K562 (cell line): ENCODE data around the gene UVRAG. TPM values are rescaled to one million over a fixed set of nuclear protein-coding genes. Genes with fewer than 3 reads are reported as not detected.

ENCODE experiments used
- ATAC-seq: fragments of 200-7000 bp; cut with Tn5 transposase; 3 replicates; pipeline ENCODE4 v1.9.1; 2020; ENCODE audit warnings: moderate library complexity
- BruUV-seq: library from RNA; stranded (reverse); fragments of 400-500 nt; replicated peaks from 2 replicates; lab custom pipeline; 2021; lab: Mats Ljungman, UMichigan
- CTCF ChIA-PET: fragments of 300-600 bp; formaldehyde crosslinking; extraction: SDS; loops from one replicate; lab custom pipeline; 2021; ENCODE audit warnings: low intra/inter-chr PET ratio; lab: Yijun Ruan, JAX
- POLR2A ChIA-PET: fragments of 300-600, 350-650 bp; sonication (Branson Sonifier 250); formaldehyde crosslinking; extraction: SDS; loops from one replicate; lab custom pipeline; 2021; ENCODE audit warnings: antibody characterized with exemption, inconsistent platforms; lab: Yijun Ruan, JAX
- DNase-seq, 4 experiments: peaks; one replicate each; pipeline versions ENCODE4 v3.0.0 to v3.0.0-alpha.2; 2011 to 2018; ENCODE audit warnings: low spot score in 3 of 4, mixed read lengths in 3 of 4; ENCODE audit errors: extremely low read depth in 1 of 4
- FAIRE-seq: peaks from 2 replicates; lab custom pipeline; 2011; peaks lifted over from hg19 to GRCh38; lab: Jason Lieb, UNC
- H2AFZ ChIP-seq: 2 replicates; pipeline ENCODE4 v1.6.0; 2011; ENCODE audit warnings: low read depth, low read length, control low read depth, inconsistent platforms
- H3K27ac ChIP-seq: fragments of 200-600 bp; 3 replicates; pipeline ENCODE4 v1.8.0; 2011; ENCODE audit warnings: low read depth, mild to moderate bottlenecking, control low read depth, inconsistent platforms, low read length, moderate library complexity, mixed read lengths; ENCODE audit errors: extremely low read depth
- H3K27me3 ChIP-seq, 2 experiments: fragments of 300-600 bp in 1 of 2; 2 replicates in 1 of 2; 3 replicates in 1 of 2; pipeline versions ENCODE4 v1.6.0 to v1.8.0; 2011; ENCODE audit warnings: inconsistent platforms in 2 of 2, low read length in 2 of 2, mild to moderate bottlenecking in 1 of 2, mixed read lengths in 1 of 2, moderate library complexity in 1 of 2; ENCODE audit not compliant: control insufficient read depth in 2 of 2, insufficient read depth in 2 of 2
- H3K36me3 ChIP-seq: fragments of 300-600 bp; 3 replicates; pipeline ENCODE4 v1.8.0; 2011; ENCODE audit warnings: mild to moderate bottlenecking, low read length, inconsistent platforms; ENCODE audit not compliant: control insufficient read depth, insufficient read depth
- H3K4me1 ChIP-seq, 2 experiments: fragments of 200-600 bp in 1 of 2; replicated peaks in 1 of 2; 2 replicates in 1 of 2; 3 replicates in 1 of 2; pipeline versions ENCODE4 v1.5.1 to v1.8.0; 2011; ENCODE audit warnings: inconsistent platforms in 2 of 2, low read length in 2 of 2, mild to moderate bottlenecking in 1 of 2, mixed read lengths in 1 of 2, moderate library complexity in 1 of 2; ENCODE audit not compliant: control insufficient read depth in 2 of 2, insufficient read depth in 2 of 2
- H3K4me2 ChIP-seq: 2 replicates; pipeline ENCODE4 v1.6.1; 2011; ENCODE audit warnings: low read length, control low read depth, inconsistent platforms, mixed read lengths; ENCODE audit not compliant: insufficient read depth
- H3K4me3 ChIP-seq: fragments of 200-600 bp; sonication (generic), shearing (Covaris generic); 2 replicates; pipeline ENCODE4 v1.5.1; 2016; ENCODE audit warnings: control low read depth, inconsistent platforms
- H3K79me2 ChIP-seq: fragments of 200-600 bp; 3 replicates; pipeline ENCODE4 v1.8.0; 2011; ENCODE audit warnings: low read length, inconsistent platforms; ENCODE audit not compliant: control insufficient read depth, insufficient read depth
- H3K9ac ChIP-seq, 2 experiments: 2 replicates each; pipeline versions ENCODE4 v1.6.0 to v1.6.1; 2011; ENCODE audit warnings: low read depth in 2 of 2, low read length in 2 of 2, control low read depth in 1 of 2, inconsistent platforms in 1 of 2, mild to moderate bottlenecking in 1 of 2, mixed read lengths in 1 of 2; ENCODE audit not compliant: insufficient read depth in 1 of 2
- H3K9me1 ChIP-seq: one replicate; pipeline ENCODE4 v1.6.0; 2011; ENCODE audit warnings: inconsistent platforms, mild to moderate bottlenecking, low read length, moderate library complexity; ENCODE audit not compliant: control insufficient read depth, insufficient read depth
- H3K9me3 ChIP-seq: replicated peaks from 2 replicates; pipeline ENCODE4 v1.5.1; 2011; ENCODE audit warnings: low read depth, low read length, inconsistent platforms; ENCODE audit not compliant: control insufficient read depth, insufficient read depth
- H4K20me1 ChIP-seq: replicated peaks from 2 replicates; pipeline ENCODE4 v1.6.1; 2011; ENCODE audit warnings: low read length, inconsistent platforms, mixed read lengths; ENCODE audit not compliant: control insufficient read depth, insufficient read depth
- WGBS: fragments of 100-300 bp; shearing (Covaris generic); methylation state at CpG from one replicate; pipeline ENCODE4 v1.1.6; 2016; ENCODE audit warnings: low coverage, mixed read lengths; ENCODE audit not compliant: insufficient coverage; ENCODE audit errors: missing lambda C conversion rate; 5-methylcytosine and 5-hydroxymethylcytosine counted together
- in situ Hi-C: fragments of 300-500 bp; cut with MboI; formaldehyde crosslinking; loops from 4 replicates; pipeline ENCODE4 v1.15.0; 2018; ENCODE audit warnings: inconsistent platforms, mixed read lengths
- intact Hi-C: fragments of 100-400 bp; cut with micrococcal nuclease; formaldehyde crosslinking; loops from 2 replicates; pipeline ENCODE4 v1.14.2; 2022
- polyA plus RNA-seq, 8 experiments: library from polyadenylated mRNA; depleted of rRNA in 4 of 8; stranded (reverse) in 5 of 8; unstranded in 3 of 8; fragments of >200 nt; fragmentation: Nextera tagmentation in 2 of 8; fragmentation: Illumina TruSeq in 1 of 8; extraction: Ambion mirVana in 2 of 8; extraction: Trizol in 1 of 8; gene quantifications; 2 replicates each; pipeline versions ENCODE4 v1.2.1 to v1.2.3, GENCODE V29; 2011 to 2014; ENCODE audit warnings: inconsistent platforms in 1 of 8, missing spikeins in 1 of 8
- total RNA-seq, 7 experiments: library from RNA; depleted of rRNA in 6 of 7; stranded (reverse); fragments of >200 nt in 6 of 7; fragmentation: Illumina TruSeq in 2 of 7; extraction: Trizol in 2 of 7; gene quantifications; 2 replicates each; pipeline versions ENCODE4 v1.2.1 to v1.2.3, GENCODE V29; 2011 to 2021; ENCODE audit warnings: low replicate concordance in 1 of 7
- TF ChIP-seq, protein P1 (sequence below), 2 experiments: fragments of 150-350 bp in 1 of 2; IDR thresholded peaks; 2 replicates each; pipeline ENCODE4 v1.6.1; 2012 to 2016; ENCODE audit warnings: low read depth in 2 of 2, low read length in 2 of 2, mild to moderate bottlenecking in 1 of 2, moderate library complexity in 1 of 2

The UVRAG gene
- total and polyA plus RNA-seq, 9 of the 15 experiments (the other 6 are each of a cell fraction or from before 2014, with no cell fraction given), result 3.1 to 17.8 (median 12.4) TPM

- POLR2A ChIA-PET, result interaction anchor here (0.7 to 2.7 kb wide), 5 partner anchors 10 to 832 kb away, joined by 3 to 11 read pairs (median 4); no protein-coding TSS in a partner anchor
- BruUV-seq, result no TSS peak
- Histone ChIP-seq H3K9me3 (no peaks in the 10 kb centered on the region), H3K4me3 (no peak overlapping the region), H4K20me1 (no peaks in the 10 kb centered on the region; the same call in 1 of the 2 replicates), H3K9me1 (no peaks in the 10 kb centered on the region), H3K4me2 (no peak overlapping the region), H3K27me3 (no peaks in the 10 kb centered on the region)
- intact Hi-C loops, result no loop called here
- FAIRE-seq, result no peak
- TF ChIP-seq, protein P1, sequence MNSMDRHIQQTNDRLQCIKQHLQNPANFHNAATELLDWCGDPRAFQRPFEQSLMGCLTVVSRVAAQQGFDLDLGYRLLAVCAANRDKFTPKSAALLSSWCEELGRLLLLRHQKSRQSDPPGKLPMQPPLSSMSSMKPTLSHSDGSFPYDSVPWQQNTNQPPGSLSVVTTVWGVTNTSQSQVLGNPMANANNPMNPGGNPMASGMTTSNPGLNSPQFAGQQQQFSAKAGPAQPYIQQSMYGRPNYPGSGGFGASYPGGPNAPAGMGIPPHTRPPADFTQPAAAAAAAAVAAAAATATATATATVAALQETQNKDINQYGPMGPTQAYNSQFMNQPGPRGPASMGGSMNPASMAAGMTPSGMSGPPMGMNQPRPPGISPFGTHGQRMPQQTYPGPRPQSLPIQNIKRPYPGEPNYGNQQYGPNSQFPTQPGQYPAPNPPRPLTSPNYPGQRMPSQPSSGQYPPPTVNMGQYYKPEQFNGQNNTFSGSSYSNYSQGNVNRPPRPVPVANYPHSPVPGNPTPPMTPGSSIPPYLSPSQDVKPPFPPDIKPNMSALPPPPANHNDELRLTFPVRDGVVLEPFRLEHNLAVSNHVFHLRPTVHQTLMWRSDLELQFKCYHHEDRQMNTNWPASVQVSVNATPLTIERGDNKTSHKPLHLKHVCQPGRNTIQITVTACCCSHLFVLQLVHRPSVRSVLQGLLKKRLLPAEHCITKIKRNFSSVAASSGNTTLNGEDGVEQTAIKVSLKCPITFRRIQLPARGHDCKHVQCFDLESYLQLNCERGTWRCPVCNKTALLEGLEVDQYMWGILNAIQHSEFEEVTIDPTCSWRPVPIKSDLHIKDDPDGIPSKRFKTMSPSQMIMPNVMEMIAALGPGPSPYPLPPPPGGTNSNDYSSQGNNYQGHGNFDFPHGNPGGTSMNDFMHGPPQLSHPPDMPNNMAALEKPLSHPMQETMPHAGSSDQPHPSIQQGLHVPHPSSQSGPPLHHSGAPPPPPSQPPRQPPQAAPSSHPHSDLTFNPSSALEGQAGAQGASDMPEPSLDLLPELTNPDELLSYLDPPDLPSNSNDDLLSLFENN (IDR thresholded peaks at IDR 0.05; ENCODE audit: low read depth in 2 of 2, low read length in 2 of 2), result no peak
- TF ChIP-seq, all 486 proteins: peak for 0
- DNase-seq (no peak), ATAC-seq (no peak)
- Histone ChIP-seq H3K79me2 (peaks cover 31% of the 10 kb centered on the region), H2AFZ (no peak overlapping the region), H3K4me1 (peaks cover 14 to 28% of the 10 kb centered on the region in 2 experiments), H3K27ac (no peak overlapping the region), H3K9ac (no peak overlapping the region; a peak in 1 of 4 replicates), H3K36me3 (no peaks in the 10 kb centered on the region)
- 75% methylated on average over 2 of the region's 2 CpGs for WGBS
- CTCF ChIA-PET, result no interaction called here
- in situ Hi-C loops, result no loop called here
Observed at GRCh38 chr11:75813124-75813523, 1.9 kb upstream of the UVRAG start.
